HG03064 (cell line): ENCODE results near the gene VEZF1.
"Not testable (repeated sequence)": the region's sequence is repeated elsewhere in the genome, so short reads cannot be mapped to it uniquely, and the experiment has no call there.

Experiments used
- ATAC-seq: cut with Tn5 transposase; IDR thresholded peaks from one replicate; pipeline ENCODE4 v1.9.1; 2021; ENCODE audit warnings: low read depth; ENCODE audit not compliant: unreplicated experiment

VEZF1 gene

GRCh38 chr17:57976594-57976993 is 11.5 kb downstream of the VEZF1 start:
- ATAC-seq, result no peak

DNA sequence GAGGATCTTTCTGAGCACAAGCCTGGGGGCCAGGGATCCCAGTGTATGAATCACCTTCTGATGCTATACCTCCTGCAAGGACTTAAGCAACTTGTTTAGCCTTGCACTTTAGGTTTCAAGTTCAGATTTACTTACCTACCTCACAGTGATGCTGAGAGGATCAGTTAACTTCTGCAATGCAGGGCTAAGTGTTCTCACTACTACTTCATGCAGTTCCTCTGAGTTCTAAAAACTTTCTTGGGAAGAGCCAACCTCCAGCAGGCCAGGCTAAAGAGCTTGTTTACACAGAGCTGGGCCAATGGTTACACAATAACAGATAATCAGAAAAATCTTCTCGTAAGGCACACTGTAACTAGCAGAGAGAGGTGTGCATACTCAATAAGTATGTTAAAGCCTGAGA is 13.0 kb downstream of the VEZF1 start:
- ATAC-seq, result no peak

DNA sequence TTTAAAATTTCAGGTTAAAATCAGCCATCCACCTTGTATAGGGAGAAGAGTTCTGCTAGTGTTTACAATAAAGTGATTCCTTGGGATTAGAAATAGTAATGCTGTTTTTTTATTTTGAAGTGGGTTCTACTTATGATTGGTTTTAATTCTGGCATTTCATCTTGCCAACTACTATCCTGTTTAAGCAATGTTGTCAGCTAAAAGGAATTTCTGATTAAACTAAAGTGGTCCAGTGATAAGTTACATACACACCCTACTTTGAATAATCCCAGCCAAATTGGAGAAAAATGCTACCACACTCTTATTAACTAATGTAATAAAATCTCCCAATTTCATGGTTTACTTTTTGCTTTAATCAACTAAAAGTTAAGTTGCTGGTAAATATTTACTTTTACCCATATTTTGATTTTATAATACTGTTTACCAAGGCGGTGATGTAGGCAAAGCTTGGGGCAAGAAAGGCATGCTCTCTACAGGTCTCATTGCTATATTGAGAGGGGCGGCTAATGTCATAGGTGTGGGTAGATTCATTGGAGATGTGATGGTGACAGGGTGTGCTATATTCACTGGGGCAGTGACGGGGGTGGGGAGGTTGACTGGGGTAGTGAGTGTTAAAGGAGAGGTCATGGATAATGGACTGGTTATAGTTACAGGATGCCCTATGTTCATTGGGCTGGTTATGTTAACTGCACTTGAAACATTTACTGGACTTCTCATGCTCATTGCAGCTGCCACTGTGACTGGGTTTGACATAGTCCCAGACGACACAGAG is 13.8 kb downstream of the VEZF1 start:
- ATAC-seq, result not testable (repeated sequence)

DNA sequence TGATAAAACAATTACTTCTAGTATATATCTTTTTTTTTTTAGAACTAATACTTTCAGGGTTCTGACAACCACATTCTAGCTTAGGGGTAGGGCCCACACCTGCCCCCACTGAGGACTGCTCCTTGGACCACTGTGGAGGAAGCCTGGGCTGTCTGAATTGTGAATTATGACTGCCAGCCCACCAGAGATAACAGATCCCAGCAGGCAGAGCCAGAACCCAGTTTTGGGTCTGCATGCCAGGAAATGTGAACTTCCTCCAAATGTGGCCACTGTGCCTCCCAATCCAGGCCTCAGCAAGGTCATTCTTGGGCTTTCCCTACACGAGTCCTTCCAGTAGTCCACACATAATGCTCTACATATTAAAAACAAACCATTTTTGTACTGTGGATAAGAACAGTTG is 15.9 kb downstream of the VEZF1 start:
- ATAC-seq, result no peak

- no peak for ATAC-seq
These were observed 16.5 kb downstream of the VEZF1 start for GRCh38 chr17:57971572-57971971.

DNA sequence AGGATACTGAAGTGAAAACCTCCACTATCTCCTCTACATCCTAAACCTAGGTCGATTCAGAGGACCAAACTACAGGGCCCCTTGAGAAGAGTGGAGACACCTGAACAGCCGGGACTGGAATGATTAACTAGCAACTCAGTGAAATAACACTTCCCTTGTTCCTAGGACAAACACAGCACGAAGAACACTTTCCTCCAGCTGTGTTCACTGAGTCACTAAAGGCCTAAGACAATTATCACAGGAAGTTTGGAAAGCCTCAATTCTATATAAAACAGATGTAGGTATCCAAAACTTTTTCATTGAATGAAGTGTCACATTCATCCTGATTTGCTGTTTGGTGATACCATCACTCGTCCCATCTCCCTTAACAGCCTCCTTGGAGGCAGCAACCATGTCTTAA is 17.3 kb downstream of the VEZF1 start:
- ATAC-seq, result no peak

DNA sequence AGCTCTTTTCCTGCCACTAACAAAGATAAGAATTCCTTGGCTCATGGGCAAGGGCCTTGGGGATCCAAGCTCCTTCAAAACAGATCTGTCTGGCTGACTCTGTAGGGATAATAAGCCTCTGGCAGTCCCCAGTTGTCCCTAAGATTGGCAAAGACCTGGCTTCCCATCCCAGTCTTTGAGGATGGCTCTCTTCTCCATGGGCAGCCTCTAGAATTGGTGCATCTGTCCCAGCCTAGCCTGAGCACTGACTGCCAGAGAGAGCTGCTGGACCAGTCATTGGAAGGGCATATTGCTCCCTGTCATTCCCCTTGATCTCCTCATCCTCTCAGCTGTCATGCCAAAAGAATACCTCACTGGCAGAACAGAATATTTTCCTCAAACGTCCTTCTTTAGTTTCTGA is 19.6 kb downstream of the VEZF1 start:
- no peak for ATAC-seq

DNA sequence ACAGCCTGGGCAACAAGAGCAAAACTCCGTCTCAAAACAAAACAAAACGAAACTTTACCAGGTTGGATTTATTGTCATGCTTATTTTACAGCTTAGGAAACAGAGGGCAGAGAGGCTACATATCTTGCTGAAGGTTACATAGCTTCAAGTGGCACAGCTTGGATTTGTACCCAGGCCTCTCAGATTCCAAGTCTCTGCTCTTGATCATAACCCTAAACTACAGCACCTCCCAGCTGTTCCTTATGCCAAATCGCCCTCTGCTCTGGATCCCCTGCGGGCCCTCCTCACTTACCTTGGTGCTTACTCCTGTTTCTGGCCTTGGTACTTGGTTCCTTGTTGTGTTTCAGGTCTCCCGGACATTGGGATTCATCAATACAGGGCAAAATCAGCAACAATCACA is 21.2 kb downstream of the VEZF1 start:
- no peak for ATAC-seq

GRCh38 chr17:57966246-57966645 is 21.8 kb downstream of the VEZF1 start:
- no peak for ATAC-seq

GRCh38 chr17:57965521-57966160 is 22.4 kb downstream of the VEZF1 start:
- ATAC-seq, result no peak

- no peak for ATAC-seq
These were observed 24.9 kb downstream of the VEZF1 start for GRCh38 chr17:57963149-57963511.

DNA sequence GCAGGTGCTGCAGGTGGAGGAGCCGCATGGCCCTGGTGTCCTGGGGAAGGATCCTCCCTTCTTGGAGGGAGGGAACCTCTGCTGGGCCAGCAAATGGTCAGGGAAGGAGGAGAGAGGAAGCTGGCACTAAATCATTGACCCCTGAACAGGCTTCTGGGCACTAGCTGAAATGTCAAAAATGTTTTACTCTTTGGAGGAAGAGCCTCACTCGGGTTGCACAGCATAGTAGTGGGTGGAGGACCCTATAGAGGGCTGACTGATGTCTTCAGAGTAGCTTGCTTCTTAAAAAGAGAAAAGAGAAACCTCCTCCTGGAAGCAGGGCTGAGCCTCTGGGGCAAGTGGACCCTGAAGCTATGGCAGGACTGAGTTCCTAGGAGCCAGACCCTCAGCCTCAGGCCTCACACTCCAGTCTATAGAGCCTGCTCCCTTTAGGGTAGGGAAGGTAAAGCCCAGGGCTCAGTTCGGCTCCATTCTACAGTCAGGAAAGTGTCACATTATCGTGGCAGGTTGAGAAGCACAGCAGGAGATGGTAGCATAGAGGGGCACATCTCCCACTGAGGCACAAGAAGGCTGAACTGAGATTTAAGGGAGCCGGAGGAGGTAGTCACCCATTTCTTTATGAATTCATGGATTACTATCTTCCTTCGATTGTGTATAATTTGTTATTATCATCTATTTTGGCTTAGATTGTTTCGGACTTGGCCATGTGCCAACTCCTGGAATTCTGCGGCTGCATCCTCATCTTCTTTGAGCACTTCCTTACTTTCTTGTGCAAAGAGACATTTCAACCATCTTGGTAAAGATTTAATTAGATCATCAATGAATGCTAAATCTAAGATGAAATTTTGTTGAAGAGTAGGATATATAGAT is 25.5 kb downstream of the VEZF1 start:
- ATAC-seq, result no peak

- no peak for ATAC-seq
These were observed 28.1 kb downstream of the VEZF1 start for GRCh38 chr17:57959929-57960328.

DNA sequence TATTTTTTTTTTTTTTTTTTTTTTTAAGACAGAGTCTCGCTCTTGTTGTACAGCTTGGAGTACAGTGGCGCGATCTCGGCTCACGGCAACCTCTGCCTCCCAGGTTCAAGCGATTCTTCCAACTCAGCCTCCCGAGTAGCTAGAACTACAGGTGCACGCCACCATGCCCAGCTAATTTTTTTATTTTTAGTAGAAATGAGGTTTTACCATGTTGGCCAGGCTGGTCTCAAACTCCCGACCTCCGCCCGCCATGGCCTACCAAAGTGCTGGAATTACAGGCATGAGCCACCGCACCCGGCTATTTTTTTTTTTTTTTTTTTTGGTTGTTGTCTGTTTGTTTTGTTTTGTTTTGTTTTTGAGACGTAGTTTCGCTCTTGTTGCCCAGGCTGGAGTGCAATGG is 29.7 kb downstream of the VEZF1 start:
- not testable (repeated sequence) for ATAC-seq

DNA sequence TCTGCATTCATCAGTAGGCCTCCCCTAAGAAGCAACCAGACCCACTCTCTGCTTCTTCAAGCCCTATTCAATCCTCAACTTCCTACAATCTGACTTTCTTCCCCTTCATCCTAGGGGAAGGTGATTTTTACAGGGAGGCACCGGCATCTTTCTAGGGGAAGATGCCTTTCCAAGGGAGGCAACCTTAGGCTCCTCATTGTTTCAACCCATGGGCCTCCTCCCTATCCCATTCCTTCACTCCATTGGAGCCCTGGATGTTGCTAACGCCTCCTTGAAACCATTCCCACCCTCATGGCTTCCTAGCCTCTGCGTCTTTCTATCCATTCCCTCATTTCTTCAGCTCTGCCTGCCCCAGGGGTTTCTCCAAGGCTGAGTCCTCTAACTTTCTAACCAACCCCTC is 30.2 kb downstream of the VEZF1 start:
- no peak for ATAC-seq

DNA sequence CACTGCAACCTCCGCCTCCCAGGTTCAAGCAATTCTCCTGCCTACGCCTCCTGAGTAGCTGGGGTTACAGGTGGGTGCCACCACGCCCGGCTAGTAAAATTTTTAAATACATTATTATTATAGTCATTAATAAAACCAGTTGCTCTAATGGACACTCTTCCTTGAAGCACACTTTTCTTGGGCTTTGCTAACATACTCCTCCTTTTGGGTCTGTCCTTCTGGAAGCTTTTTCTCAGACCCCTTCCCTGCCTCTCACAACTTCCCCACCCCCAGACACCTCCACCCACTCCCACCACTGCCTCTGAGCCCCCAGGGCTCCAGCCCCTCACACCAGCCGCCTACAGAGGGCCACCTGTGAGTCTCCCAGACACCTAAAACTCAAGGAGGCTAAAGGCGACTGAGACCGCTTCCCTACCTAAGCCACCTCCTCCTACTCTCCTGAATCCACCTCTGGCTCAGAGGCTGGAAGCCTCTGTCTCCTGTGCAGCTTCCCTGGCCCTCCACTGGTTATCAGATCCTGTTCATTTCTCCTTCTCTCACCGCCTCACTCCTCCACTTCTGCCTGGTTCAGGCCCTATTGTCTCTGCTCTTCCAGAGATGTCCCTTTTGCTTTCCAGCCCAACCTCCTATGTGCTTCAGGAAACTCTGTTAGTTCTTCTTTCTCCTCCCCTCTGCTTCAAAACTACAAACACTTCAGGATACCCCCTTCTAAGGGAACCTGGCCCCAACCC is 30.8 kb downstream of the VEZF1 start:
- ATAC-seq, result no peak

- ATAC-seq, result peak; percentile 55
These were observed 31.5 kb downstream of the VEZF1 start for GRCh38 chr17:57956291-57957119.

GRCh38 chr17:57955183-57955931 is 32.7 kb downstream of the VEZF1 start, which contains the start of gene CUEDC1:
Gene CUEDC1 (minus strand): TSS chr17:57955412. CDS start chr17:57885564, 69,848 bp downstream.
- no peak for ATAC-seq
